Right atrium auricular region (tissue), 2 donors: ENCODE measurements around the gene PLEKHB1. TPM values are rescaled to one million over a fixed set of nuclear protein-coding genes. Genes with fewer than 3 reads are reported as not detected.
A peak's percentile ranks its signal among the peaks of the same experiment; 100 is the strongest.

Experiments
- DNase-seq: peaks from one replicate; pipeline ENCODE4 v3.0.0-alpha.2; 2019; ENCODE audit warnings: low spot score
- H3K27ac ChIP-seq, 2 donors: fragments of 200-600 bp; sonication (generic); 1 replicate in 1 of 2; 2 replicates in 1 of 2; pipeline ENCODE4 v1.5.1; 2016 to 2019
- H3K27me3 ChIP-seq, 2 donors: fragments of 200-600 bp; sonication (generic); one replicate each; pipeline versions ENCODE4 v1.5.1 to v1.6.0; 2017 to 2019
- H3K36me3 ChIP-seq: fragments of 200-600 bp; sonication (generic); one replicate; pipeline ENCODE4 v1.5.1; 2016
- H3K4me1 ChIP-seq, 2 donors: fragments of 200-600 bp; sonication (generic); one replicate each; pipeline versions ENCODE4 v1.5.1 to v1.6.0; 2017 to 2019
- H3K4me3 ChIP-seq, 2 donors: fragments of 200-600 bp; sonication (generic); 1 replicate in 1 of 2; 2 replicates in 1 of 2; pipeline ENCODE4 v1.5.1; 2017 to 2019; ENCODE audit warnings: mild to moderate bottlenecking in 1 of 2, moderate library complexity in 1 of 2
- H3K9me3 ChIP-seq, 2 donors: fragments of 200-600 bp; sonication (generic); one replicate each; pipeline ENCODE4 v1.5.1; 2019
- CTCF ChIP-seq, 2 donors: fragments of 200-600 bp; sonication (generic); IDR thresholded peaks; one replicate each; pipeline ENCODE4 v1.5.1; 2019; ENCODE audit warnings: antibody characterized with exemption in 2 of 2
- total RNA-seq, 2 donors: library from RNA; depleted of rRNA; stranded (reverse); fragments of >200 nt; gene quantifications; one replicate each; pipeline ENCODE4 v1.1.0, GENCODE V29; 2016

PLEKHB1 gene
- total RNA-seq, 2 donors from 2014 or later, result 13.0 to 23.8 TPM

- TF ChIP-seq CTCF (IDR thresholded peaks at IDR 0.05), result no peak
- no peak for DNase-seq
- H3K27me3 ChIP-seq, result no peaks in the 10 kb centered on the region
- H3K36me3 ChIP-seq, result no peaks in the 10 kb centered on the region
- no peaks in the 10 kb centered on the region for H3K4me1 ChIP-seq
- H3K4me3 ChIP-seq, result no peak overlapping the region
- no peak overlapping the region for H3K27ac ChIP-seq
- H3K9me3 ChIP-seq, result no peaks in the 10 kb centered on the region
These were observed 6.6 kb downstream of the PLEKHB1 start for GRCh38 chr11:73652856-73653559.

DNA sequence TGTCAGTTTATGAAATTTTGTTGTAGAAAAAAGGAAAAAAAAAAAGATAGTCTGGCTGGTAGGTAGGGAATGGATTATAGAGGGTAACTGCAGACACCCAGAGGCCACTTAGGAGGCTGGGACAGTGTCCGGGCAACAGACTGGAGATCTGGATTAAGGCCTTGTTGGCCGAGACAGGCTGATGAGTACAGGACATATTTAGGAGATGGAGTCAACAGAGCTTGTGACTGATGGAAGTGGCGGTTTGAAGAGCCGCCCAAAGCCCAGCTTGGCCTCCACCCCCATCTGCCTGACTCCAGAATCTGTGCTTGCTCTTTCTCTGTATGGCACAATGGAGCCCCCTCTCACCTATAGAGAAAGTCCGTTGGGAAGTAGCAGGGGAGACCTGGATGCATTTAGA is 7.6 kb downstream of the PLEKHB1 start:
- no peak for TF ChIP-seq CTCF (IDR thresholded peaks at IDR 0.05)
- Histone ChIP-seq H3K4me1 (no peaks in the 10 kb centered on the region), H3K27ac (peak overlapping the region in 1 of 2 donors; percentile 40), H3K9me3 (no peaks in the 10 kb centered on the region), H3K36me3 (no peaks in the 10 kb centered on the region), H3K4me3 (no peak overlapping the region), H3K27me3 (no peaks in the 10 kb centered on the region)
- DNase-seq, result no peak

- peak overlapping the region in 1 of 2 donors; percentile 40 for H3K27ac ChIP-seq
These were observed 8.2 kb downstream of the PLEKHB1 start for GRCh38 chr11:73654482-73655021.

GRCh38 chr11:73655686-73656085 is 9.3 kb downstream of the PLEKHB1 start:
- no peak for TF ChIP-seq CTCF (IDR thresholded peaks at IDR 0.05)
- no peak for DNase-seq
- H3K27me3 ChIP-seq, result no peaks in the 10 kb centered on the region
- H3K36me3 ChIP-seq, result no peaks in the 10 kb centered on the region
- H3K9me3 ChIP-seq, result no peaks in the 10 kb centered on the region
- no peak overlapping the region for H3K27ac ChIP-seq
- H3K4me3 ChIP-seq, result no peak overlapping the region
- H3K4me1 ChIP-seq, result peaks cover 0 to 4% of the 10 kb centered on the region in 2 donors

More at GRCh38 chr11:73654482-73655021, 8.2 kb downstream of the PLEKHB1 start:
- Histone ChIP-seq H3K9me3 (no peaks in the 10 kb centered on the region), H3K27me3 (no peaks in the 10 kb centered on the region), H3K4me1 (no peaks in the 10 kb centered on the region), H3K36me3 (no peaks in the 10 kb centered on the region), H3K4me3 (no peak overlapping the region)
- no peak for TF ChIP-seq CTCF (IDR thresholded peaks at IDR 0.05)
- DNase-seq, result no peak

DNA sequence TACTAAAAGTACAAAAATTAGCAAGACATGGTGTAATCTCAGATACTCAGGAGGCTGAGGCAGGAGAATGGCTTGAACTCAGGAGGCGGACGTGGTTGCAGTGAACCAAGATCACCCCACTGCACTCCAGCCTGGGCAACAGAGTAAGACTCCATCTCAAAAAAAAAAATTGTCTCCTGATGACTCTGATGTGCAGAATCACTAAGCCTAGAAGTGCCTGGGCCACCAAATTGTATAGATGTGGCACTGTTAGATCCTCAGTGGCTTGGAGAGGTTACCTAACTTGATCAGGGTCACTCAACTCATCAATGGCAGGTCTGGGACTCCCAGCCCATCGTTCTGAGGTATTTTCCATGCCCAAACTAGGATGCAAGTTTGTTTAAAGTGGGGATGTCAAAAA is 10.6 kb downstream of the PLEKHB1 start:
- Histone ChIP-seq H3K9me3 (no peaks in the 10 kb centered on the region), H3K4me1 (peaks cover 0 to 11% of the 10 kb centered on the region in 2 donors), H3K27ac (no peak overlapping the region), H3K36me3 (no peaks in the 10 kb centered on the region), H3K27me3 (no peaks in the 10 kb centered on the region), H3K4me3 (no peak overlapping the region)
- TF ChIP-seq CTCF (IDR thresholded peaks at IDR 0.05), result no peak
- no peak for DNase-seq
